HG03135 (cell line): ENCODE measurements around the gene ARL16.
A peak's percentile ranks its signal among the peaks of the same experiment; 100 is the strongest.

Source experiments
- ATAC-seq: cut with Tn5 transposase; IDR thresholded peaks from one replicate; pipeline ENCODE4 v1.9.1; 2021; ENCODE audit warnings: mild to moderate bottlenecking, moderate library complexity; ENCODE audit not compliant: unreplicated experiment

The ARL16 gene

DNA sequence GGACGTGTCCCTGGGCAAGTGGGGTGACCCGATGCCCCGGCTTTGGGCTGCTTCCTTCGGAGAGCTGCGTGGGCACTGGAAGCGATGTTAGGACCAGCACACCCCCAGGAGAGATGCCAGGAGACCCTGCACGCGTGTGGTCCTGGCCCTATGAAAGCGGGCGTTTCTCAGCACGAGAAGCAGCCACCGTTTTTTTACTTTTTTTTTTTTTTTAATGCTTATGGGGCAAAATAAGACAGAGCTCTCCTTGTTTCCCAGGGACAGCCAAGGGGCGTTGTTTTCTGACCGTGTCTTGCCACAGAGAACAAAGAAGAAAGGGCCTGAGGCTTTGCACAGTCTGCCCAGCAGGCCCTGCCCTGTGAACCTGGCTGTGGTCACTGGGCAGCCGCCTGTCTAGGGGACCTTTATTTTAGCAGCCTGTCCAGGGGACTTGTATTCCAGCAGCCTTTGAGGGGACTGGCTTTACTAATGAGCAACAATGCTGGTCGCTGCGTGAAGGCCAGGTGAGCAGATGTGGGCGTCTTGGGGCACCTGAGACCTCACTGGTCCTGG lies 29.5 kb upstream of the ARL16 start:
- ATAC-seq, result no peak

DNA sequence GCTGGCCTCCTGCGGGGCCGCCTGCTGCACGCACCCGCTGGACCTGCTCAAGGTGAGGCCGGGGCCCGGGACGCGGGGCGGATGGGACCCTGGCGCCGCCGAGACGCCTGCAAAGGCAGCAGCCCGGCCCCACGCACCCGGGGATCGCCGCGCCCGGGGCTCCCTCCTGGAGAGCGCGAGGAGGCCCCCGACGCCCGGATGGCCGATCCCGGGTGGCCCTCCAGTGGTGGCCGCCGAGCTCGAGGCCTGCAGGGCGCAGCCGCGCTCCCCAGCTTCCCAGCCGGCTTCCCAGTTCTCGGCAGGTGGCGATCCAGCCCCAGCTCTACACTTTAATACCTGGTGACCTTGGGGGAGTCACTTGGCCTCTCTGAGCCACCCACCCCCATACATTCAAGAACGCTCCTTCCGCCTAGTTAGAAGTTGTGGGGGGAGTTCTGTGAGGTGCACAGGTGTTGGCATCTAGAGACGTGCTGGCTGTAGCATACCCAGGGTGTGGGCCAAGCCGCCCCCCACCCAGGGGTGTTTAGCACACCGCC lies 28.9 kb upstream of the ARL16 start:
- ATAC-seq, result peak; percentile 28

DNA sequence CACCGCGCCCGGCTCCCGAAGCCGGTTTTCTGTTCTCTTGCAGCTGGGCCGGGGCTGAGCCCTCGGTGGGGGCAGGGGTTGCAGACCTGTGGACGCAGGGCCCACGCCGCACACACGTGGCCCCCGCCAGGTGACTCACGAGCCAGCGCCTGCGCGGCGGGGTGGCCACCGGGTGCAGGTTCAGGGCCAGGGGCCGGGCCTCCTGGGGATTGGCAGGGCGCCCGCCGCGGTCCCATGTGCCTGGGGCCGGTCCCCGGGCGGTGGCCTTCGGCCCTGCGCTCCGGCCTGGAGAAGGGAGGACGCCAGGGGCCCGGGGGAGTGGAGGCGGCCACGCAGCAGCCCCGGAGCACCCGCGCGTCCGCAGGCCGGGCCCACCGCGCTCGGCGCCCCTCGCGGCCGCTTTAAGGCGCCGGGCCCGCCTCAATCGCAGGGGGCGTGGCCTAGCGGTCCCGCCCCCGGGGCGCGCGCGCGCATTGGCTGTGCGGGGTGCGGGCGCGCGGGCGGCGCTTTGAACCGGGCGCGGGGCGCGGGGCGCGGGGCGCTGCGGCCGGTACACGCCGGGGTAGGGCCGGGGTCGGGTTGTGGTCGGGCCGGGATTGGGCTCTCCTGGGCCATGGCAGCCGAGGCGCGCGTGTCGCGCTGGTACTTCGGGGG lies 28.3 kb upstream of the ARL16 start, which contains the start of gene SLC25A10:
Gene SLC25A10, plus strand, starts transcription at position 471 of the 654 bp plus-strand sequence. Its CDS starts 143 bp downstream, at position 614.
- ATAC-seq, result peak; percentile 47

DNA sequence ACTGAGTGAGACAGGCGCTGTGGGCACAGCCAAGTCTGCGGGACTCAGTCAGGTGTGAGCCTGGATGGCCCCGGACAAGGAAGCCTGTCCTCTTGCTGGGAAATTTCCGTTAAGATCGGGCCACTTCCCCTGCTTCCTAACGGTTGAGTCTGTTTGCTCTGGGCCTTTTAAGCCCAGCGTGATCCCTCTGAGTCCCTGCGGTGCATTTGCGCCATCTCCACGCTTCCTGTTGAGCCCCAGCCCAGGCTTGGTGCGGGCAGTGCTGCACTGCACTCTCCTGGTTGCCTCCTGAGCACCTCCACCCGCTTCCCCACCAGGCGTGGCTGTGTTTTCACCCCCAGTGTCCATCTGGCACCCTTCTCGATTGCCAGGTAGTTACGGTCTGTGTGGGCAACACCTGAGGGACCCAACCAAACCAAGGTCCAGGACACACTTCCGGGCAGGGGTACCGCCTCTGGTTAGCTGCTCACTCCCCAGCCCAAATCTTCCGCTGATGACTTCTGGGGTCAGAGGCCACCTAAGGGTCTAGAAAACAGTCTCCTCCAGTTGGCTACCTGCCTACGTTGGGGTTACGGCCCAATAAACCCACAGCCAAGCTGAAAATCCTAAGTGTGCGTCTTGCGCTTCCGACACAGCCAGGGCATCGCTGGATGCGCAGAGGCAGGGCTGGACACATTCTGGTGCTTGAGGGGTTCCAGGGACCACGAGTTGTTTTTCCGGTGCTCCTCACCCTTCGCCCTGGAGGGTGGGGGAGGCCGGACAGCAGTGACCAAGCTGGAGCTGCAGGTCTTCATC lies 27.1 kb upstream of the ARL16 start:
- ATAC-seq, result no peak

DNA sequence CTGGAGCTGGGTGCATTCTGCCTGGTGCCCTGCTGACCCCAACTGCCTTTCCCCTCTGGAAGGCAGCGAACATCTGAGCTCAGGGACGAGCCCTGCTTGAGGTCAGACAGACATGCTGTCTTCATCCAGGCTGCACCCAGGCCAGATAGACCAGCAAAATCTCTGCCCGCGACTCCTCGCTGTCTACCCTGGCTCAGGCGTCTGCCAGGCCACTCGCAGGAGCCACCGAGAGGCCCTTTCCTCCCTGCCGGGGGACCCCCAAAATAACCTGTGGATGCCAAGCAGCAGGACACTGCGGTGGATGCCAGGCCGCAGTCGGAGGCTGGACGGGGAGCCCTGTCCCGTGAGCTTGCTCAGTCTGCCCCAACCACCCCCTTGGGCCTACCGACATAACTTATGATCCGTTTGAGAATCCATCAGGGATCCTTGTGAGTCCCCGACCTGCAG lies 25.2 kb upstream of the ARL16 start:
- ATAC-seq, result no peak

DNA sequence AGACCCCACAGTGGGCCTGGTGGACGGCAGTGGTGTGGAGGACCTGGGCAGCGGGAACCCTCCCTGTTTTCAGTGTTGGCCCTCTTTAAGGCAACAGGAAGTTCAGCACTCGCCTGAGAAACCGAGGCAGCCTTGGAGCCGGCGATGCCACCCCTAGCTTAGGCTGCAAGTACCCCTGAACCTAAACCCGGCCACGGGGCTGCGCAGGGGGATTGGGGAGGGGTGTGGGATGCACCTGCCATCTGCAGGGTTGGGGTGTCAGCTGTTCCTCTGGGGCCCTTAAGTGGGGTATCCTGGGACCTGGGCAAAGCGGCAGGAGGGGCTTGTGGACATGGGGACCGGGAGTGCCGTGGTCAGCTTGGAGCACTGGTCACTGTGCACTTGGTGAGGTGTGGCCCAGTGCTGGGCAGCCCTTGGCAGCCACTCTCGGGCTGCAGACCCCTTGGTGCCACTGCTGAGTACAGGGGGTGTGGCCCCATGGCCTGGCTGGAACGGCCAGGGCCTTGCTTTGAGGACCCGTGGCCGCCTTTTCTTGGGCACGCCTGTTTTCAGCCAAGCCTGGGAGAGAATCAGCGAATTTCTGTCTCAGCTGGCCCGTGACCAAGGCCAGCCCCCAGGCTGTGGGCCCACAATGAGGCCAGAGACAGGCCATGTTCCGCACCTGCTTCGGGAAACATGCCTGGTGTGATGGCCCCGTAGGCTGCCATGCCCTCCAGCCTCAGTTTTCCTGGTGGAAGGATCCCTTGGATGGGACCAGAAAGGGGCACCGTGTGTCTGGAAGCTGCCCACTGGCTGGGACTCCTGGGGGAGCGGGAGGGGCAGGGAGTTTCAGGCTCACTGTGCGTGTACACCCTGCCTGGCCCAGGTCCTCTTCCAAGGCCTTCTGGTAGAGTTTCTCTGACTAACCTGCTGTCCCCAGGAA lies 24.4 kb upstream of the ARL16 start:
- ATAC-seq, result no peak

DNA sequence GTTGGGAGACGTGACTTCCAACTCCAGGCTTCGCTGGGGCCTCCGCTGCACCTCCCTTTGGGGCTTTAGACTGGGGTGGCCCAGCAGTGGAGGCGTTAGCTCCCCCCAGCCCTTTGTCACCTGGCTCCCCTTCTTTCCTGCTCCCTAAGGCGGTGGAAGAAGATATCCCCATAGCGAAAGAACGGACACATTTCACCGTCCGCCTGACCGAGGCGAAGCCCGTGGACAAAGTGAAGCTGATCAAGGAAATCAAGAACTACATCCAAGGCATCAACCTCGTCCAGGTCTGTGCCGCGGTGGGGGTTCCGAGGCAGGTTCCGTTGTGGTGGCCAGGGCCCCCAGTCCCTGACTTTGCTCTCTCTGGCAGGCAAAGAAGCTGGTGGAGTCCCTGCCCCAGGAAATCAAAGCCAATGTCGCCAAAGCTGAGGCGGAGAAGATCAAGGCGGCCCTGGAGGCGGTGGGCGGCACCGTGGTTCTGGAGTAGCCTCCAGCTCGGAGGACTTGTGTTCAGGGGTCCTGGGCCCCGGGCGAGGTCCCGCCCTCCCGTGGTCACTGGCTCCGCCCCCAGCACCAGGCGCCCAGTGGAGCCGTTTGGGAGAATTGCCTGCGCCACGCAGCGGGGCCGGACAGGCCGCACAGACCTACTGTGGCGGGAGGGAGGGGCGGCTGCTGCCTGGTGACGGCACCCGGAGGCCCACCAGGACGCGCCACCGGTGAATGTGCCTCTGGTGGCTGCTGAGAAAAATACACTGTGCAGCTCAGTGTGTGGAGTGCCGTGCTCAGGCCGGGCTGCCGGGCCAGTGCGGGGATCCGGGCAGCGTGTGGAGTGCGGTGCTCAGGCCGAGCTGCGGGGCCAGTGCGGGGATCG lies 23.4 kb upstream of the ARL16 start:
- ATAC-seq, result no peak

DNA sequence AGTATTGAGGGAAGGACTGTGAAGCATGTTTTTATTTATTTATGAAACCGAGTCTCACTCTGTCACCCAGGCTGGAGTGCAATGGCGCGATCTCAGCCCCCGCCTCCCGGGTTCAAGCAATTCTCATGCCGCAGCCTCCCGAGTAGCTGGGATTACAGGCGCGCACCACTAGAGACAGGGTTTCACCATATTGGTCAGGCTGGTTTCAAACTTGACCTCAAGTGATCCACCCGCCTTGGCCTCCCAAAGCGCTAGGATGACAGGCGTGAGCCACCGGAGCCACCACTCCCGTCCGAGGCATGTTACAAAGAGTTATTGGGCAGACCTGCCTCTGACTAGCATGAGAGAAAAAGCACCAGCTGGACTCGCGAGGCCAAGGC lies 22.6 kb upstream of the ARL16 start:
- no peak for ATAC-seq

DNA sequence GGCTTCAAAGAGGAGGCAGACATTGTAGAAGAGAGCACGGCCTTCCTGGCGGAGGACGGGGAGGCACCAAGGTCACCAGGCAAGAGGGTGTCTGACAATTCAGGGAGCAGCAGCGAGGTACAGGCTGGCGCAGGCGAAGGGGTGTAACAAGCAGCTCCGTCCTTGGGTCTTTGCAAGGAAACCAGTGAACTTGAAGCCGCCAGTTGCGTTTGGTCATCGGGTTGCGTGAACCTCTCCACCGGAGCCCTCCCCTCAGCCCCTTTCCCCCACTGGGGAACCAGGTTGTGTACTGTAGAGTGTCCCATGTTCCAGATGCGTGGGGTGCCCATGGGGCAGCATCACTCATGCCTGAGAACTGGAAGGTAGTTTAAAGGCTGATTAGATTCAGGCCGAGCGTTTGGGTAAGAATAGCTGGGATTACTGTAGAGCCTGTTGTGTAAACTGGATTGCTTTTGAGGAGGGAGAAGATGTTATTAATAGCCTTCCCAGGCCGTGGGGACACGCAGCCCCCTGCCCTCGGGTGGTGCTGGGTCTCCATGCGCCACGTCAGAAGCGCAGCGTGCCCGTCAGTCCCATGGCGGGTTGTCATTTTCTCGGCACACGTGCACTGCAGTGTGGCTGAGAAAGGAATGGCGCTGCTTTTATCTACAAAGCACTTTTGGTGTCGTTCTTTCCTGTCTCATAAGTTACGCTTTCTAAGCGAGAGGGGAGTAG lies 22.1 kb upstream of the ARL16 start:
- ATAC-seq, result no peak

DNA sequence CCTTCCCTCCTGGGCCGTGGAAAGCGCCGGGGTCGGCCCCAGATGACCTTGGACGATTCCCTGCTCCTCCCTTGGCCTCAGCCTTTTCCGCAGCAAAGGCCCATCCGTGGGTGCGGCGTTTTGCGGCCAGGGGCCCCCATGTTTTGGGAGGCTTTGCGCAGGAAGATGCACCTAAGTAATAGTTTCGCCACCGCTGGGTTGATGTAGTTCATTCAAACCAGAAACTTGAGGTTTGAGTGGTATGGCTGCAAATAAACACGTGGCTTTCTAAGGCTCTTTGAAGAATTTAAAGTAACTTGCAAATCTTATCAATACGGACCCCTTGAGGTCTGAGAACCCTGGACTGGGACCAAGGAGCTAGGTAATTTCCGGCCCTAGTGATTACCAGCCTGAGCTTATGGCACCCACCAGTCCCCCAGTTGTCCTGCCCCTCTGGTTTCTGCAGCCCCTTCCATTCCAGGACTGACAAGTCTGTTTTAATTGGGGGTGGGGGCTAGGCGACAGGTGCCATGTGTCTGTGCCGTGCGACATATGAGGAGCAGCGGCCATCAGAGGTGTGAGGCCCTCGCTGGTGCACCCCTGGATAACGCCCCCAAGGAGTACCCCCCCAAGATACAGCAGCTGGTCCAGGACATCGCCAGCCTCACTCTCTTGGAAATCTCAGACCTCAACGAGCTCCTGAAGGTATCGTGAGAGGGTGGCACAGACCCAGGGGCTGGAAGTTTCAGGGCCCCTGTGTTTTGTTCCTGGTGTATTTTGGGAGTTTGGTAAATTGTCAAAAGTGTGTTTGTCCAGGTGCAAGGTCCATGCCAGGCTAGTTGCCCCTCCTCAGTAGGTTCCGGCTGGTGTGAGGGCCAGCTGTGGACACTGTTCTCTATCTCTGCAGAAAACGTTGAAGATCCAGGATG lies 20.4 kb upstream of the ARL16 start:
- no peak for ATAC-seq

DNA sequence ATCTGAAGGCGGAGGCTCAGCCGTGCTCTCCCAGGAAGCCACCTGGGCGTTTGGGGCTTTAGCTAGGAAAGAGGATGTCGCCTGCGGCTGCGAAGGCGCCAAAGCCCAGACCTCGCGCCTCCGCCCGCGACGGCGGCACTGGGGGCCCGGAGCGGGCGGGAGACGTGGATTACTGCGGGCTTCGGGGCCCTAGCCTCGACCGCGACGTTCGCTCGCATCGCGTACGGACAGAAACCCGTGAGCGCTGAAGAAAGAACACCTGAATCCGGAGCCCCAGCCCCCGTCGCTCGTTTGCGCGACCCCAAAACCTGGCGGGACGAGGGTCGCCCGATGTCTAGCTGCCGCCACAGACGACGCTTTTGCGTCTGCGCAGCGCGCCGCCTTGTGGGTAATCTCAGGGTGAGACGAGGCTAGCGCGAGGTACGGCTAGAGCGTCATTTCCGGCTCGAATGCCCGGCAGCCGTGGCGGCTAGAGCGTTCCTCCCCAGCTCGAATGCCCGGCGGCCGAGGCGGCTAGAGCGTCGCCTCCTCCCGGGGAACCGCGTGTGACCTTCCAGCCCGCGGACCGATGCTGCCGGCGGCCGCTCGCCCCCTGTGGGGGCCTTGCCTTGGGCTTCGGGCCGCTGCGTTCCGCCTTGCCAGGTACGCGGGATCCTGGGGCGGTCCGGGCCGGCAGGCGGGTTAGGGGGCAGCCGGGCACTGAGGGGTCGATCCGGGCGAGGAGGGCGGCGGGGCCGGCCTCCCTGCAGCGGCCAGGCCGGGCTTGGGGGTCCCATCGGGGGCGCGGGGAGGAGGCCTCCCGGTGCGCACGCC lies 19.5 kb upstream of the ARL16 start, which contains the start of gene MRPL12:
Gene MRPL12, plus strand, starts transcription at position 434 of the 813 bp plus-strand sequence. Its CDS starts 135 bp downstream, at position 569.
- ATAC-seq, result peak; percentile 73

DNA sequence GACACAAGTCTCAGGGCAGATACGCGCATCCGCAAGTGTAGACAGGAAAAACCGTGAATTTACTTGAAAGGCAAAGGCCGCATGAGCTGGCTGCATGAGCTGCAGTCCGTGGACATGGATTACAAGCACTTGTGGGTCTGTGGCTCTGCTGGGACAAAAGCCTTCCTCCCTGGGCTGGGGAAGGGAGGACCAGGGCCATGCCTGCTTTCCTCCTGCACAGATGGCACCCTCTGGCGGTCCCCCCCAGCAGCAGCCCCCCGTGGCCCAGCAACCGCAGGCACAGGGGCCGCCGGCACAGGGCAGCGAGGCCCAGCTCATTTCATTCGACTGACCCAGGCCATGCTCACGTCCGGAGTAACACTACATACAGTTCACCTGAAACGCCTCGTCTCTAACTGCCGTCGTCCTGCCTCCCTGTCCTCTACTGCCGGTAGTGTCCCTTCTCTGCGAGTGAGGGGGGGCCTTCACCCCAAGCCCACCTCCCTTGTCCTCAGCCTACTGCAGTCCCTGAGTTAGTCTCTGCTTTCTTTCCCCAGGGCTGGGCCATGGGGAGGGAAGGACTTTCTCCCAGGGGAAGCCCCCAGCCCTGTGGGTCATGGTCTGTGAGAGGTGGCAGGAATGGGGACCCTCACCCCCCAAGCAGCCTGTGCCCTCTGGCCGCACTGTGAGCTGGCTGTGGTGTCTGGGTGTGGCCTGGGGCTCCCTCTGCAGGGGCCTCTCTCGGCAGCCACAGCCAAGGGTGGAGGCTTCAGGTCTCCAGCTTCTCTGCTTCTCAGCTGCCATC lies 17.9 kb upstream of the ARL16 start:
- ATAC-seq, result no peak

DNA sequence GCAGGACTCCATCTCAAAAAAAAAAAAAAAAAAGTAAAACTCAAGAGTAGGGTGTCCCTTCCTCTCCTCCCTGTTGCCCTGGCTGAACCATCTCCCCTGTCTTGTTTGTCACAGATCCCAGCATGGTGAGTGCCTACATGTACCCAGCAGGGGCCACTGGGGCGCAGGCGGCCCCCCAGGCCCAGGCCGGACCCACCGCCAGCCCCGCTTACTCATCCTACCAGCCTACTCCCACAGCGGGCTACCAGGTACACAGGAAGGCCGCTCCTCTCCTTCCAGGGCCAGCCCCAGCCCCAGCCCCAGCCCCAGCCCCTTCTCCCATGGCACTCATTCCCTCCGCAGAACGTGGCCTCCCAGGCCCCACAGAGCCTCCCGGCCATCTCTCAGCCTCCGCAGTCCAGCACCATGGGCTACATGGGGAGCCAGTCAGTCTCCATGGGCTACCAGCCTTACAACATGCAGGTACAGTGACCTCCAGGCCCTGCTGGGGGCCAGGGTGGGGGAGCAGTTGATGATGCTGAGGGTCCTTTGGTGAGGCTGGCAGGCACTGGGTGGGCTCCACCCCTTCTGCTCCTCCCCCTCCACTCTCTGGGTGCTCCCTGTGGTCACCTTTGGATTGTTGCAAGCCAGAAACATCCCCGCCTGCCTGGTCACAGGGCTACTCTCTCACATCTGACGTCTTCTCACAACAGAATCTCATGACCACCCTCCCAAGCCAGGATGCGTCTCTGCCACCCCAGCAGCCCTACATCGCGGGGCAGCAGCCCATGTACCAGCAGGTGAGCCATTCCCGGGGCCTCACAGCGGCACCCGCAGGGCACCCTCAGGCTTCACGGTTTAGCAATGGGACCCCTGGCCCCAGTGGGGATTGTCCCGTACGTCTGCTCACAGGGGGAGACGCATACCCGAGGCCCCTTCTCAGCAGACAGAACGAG lies 17.0 kb upstream of the ARL16 start:
- ATAC-seq, result no peak

DNA sequence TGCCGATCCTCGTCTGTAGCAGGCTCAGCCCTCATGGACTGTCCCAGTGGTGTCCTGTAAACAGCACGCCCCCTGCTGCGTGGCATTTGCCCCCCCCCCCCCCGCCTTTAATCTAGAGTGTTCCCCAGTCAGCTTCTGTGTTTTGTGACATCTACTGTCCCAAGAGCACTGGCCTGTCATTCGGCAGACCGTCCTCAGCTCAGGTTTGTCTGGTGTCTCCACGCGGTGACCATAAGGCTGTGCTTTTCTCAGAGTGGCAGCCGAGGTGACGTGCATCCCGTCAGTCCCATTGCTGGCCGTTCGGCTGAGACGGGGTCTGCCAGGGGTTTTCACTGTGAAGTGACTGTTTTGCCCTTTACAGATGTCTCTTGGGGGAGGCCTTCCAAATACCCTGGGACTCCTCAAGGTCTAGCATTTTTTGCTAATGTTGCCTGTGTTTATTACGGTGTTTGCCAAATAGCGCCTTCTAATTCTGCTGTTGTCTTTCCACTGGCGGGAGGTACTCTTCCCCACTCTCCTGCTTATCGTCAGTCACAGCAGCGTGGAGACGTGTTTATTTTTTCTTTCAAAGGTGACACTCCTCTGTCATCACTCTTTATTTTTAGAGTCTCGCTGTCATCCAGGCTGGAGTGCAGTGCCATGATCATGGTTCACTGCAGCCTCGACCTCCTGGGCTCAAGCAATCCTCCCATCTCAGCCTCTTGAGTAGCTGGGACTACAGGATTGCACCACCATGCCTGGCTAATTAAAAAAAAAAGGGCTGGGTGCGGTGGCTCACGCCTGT lies 13.9 kb upstream of the ARL16 start:
- no peak for ATAC-seq
